ENCODE results near the gene ARHGAP15.

The ARHGAP15 gene

GRCh38 chr2:143190431-143190830, 61.2 kb downstream of the ARHGAP15 start:
- no peak for DNase-seq (ENCODE audit: low read depth, low spot score)
- no peak overlapping the region for H3K9ac ChIP-seq (ENCODE audit: insufficient read length)

DNA sequence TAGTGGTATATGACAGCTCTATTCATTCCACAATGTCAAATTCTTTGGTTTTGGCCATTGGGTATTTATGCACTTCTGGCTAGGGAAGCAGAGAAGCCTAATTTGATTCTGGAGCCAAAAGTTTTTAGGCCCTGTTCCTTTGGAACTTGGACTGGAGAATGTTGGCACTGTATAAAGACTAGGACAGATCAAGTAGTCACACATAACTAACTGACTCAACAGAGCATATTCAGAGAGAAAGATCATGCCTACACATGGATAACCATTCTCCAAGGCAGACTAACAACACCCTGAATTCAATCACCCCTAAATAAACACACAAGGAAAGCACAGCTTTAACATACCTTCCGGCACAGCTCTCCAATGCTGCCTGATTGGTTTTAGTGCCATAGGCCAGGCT, 62.9 kb downstream of the ARHGAP15 start:
- no peak overlapping the region for H3K4me3 ChIP-seq
- no peak for DNase-seq (ENCODE audit: low read depth, low spot score)
- no peak overlapping the region for H3K9ac ChIP-seq (ENCODE audit: insufficient read length)
- TF ChIP-seq EZH2 (IDR thresholded peaks at IDR 0.05) (no peak), FOXP2 (optimal IDR thresholded peaks at IDR 0.05; ENCODE audit: control extremely low read depth, extremely low read length, insufficient read depth) (no peak), POLR2AphosphoS5 (IDR thresholded peaks at IDR 0.05; ENCODE audit: borderline replicate concordance, low read depth, low read length) (no peak)
- H3K9me3 ChIP-seq (ENCODE audit: low read depth, low read length): no peaks in the 10 kb centered on the region
- H3K36me3 ChIP-seq (ENCODE audit: insufficient read depth, low read length): no peaks in the 10 kb centered on the region
- H3K27ac ChIP-seq: no peak overlapping the region

More at GRCh38 chr2:143190431-143190830, 61.2 kb downstream of the ARHGAP15 start:
- TF ChIP-seq FOXP2 (optimal IDR thresholded peaks at IDR 0.05; ENCODE audit: control extremely low read depth, extremely low read length, insufficient read depth): no peak
- TF ChIP-seq EZH2 (IDR thresholded peaks at IDR 0.05): no peak
- TF ChIP-seq POLR2AphosphoS5 (IDR thresholded peaks at IDR 0.05; ENCODE audit: borderline replicate concordance, low read depth, low read length): no peak
- no peak overlapping the region for H3K27ac ChIP-seq
- no peak overlapping the region for H3K4me3 ChIP-seq
- H3K36me3 ChIP-seq (ENCODE audit: insufficient read depth, low read length): no peaks in the 10 kb centered on the region
- no peaks in the 10 kb centered on the region for H3K9me3 ChIP-seq (ENCODE audit: low read depth, low read length)

DNA sequence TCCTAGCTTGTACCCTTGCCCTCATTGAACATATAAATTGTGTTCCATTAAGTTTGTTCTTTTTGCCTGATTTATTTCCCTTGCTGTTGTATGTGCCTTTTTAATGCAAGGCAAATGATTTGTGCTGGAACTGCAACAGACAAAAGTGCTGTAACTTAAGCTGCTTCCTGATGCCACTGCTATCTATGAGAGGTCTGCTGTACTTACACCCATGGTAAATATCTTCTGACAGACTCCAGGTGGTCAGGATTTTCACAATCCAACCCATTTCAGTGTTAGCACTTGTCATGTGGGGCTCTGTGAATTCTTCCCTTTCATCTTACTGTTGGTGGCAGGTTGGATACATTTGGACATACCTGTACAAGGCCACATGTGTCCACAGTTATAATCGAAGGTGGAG, 63.5 kb downstream of the ARHGAP15 start:
- no peak for TF ChIP-seq POLR2AphosphoS5 (IDR thresholded peaks at IDR 0.05; ENCODE audit: borderline replicate concordance, low read depth, low read length)
- Histone ChIP-seq H3K27ac (no peak overlapping the region), H3K9me3 (ENCODE audit: low read depth, low read length) (no peaks in the 10 kb centered on the region), H3K9ac (ENCODE audit: insufficient read length) (no peak overlapping the region), H3K36me3 (ENCODE audit: insufficient read depth, low read length) (no peaks in the 10 kb centered on the region), H3K4me3 (no peak overlapping the region)
- no peak for DNase-seq (ENCODE audit: low read depth, low spot score)

- no peak for DNase-seq (ENCODE audit: low read depth, low spot score)
- H3K9ac ChIP-seq (ENCODE audit: insufficient read length): no peak overlapping the region
- TF ChIP-seq POLR2AphosphoS5 (IDR thresholded peaks at IDR 0.05; ENCODE audit: borderline replicate concordance, low read depth, low read length) (no peak), FOXP2 (optimal IDR thresholded peaks at IDR 0.05; ENCODE audit: control extremely low read depth, extremely low read length, insufficient read depth) (no peak), EZH2 (IDR thresholded peaks at IDR 0.05) (no peak)
- H3K36me3 ChIP-seq (ENCODE audit: insufficient read depth, low read length): no peaks in the 10 kb centered on the region
- no peaks in the 10 kb centered on the region for H3K9me3 ChIP-seq (ENCODE audit: low read depth, low read length)
- H3K27ac ChIP-seq: no peak overlapping the region
- H3K4me3 ChIP-seq: no peak overlapping the region
Observed at GRCh38 chr2:143193121-143193520, 63.9 kb downstream of the ARHGAP15 start.

DNA sequence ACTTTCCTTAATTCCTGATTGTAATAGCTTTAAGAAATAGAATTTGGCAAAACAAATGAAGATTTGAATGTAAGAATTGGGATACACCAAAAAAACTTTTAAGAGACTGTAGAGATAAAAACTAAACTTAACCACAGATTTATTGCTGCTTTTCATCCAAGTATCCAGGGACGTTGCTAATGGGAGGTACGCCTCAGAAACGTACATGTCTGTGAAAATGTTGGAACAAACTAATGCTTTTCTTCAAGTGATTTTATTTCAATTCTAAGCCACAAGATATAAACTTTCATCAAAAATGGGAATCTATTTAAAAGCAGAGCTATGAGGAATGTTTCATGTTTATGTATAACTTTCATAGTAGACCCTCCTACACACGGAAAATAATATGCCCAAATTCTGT, 66.3 kb downstream of the ARHGAP15 start:
- no peak overlapping the region for H3K4me3 ChIP-seq
- no peak for TF ChIP-seq POLR2AphosphoS5 (IDR thresholded peaks at IDR 0.05; ENCODE audit: borderline replicate concordance, low read depth, low read length)
- no peak for TF ChIP-seq EZH2 (IDR thresholded peaks at IDR 0.05)
- no peaks in the 10 kb centered on the region for H3K36me3 ChIP-seq (ENCODE audit: insufficient read depth, low read length)
- no peak overlapping the region for H3K9ac ChIP-seq (ENCODE audit: insufficient read length)
- no peak for DNase-seq (ENCODE audit: low read depth, low spot score)
- H3K9me3 ChIP-seq (ENCODE audit: low read depth, low read length): no peaks in the 10 kb centered on the region
- no peak overlapping the region for H3K27ac ChIP-seq

GRCh38 chr2:143204062-143204461, 74.8 kb downstream of the ARHGAP15 start:
- DNase-seq (ENCODE audit: low read depth, low spot score): no peak
- no peak overlapping the region for H3K9ac ChIP-seq (ENCODE audit: insufficient read length)
- H3K36me3 ChIP-seq (ENCODE audit: insufficient read depth, low read length): peaks cover 22% of the 10 kb centered on the region
- no peak for TF ChIP-seq FOXP2 (optimal IDR thresholded peaks at IDR 0.05; ENCODE audit: control extremely low read depth, extremely low read length, insufficient read depth)
- TF ChIP-seq EZH2 (IDR thresholded peaks at IDR 0.05): no peak
- TF ChIP-seq POLR2AphosphoS5 (IDR thresholded peaks at IDR 0.05; ENCODE audit: borderline replicate concordance, low read depth, low read length): no peak
- no peaks in the 10 kb centered on the region for H3K9me3 ChIP-seq (ENCODE audit: low read depth, low read length)
- no peak overlapping the region for H3K4me3 ChIP-seq
- H3K27ac ChIP-seq: no peak overlapping the region

GRCh38 chr2:143205106-143205764, 76.0 kb downstream of the ARHGAP15 start:
- no peak overlapping the region for H3K27ac ChIP-seq
- no peak for DNase-seq (ENCODE audit: low read depth, low spot score)
- no peaks in the 10 kb centered on the region for H3K9me3 ChIP-seq (ENCODE audit: low read depth, low read length)
- no peak overlapping the region for H3K4me3 ChIP-seq
- H3K36me3 ChIP-seq (ENCODE audit: insufficient read depth, low read length): peaks cover 22% of the 10 kb centered on the region
- no peak overlapping the region for H3K9ac ChIP-seq (ENCODE audit: insufficient read length)
- TF ChIP-seq POLR2AphosphoS5 (IDR thresholded peaks at IDR 0.05; ENCODE audit: borderline replicate concordance, low read depth, low read length) (no peak), FOXP2 (optimal IDR thresholded peaks at IDR 0.05; ENCODE audit: control extremely low read depth, extremely low read length, insufficient read depth) (no peak), EZH2 (IDR thresholded peaks at IDR 0.05) (no peak)

- no peak overlapping the region for H3K27ac ChIP-seq
- no peak for DNase-seq (ENCODE audit: low read depth, low spot score)
- H3K36me3 ChIP-seq (ENCODE audit: insufficient read depth, low read length): peaks cover 5% of the 10 kb centered on the region; the same call in 1 of the 2 replicates
- no peak overlapping the region for H3K9ac ChIP-seq (ENCODE audit: insufficient read length)
- H3K4me3 ChIP-seq: no peak overlapping the region
- H3K9me3 ChIP-seq (ENCODE audit: low read depth, low read length): no peaks in the 10 kb centered on the region
- TF ChIP-seq POLR2AphosphoS5 (IDR thresholded peaks at IDR 0.05; ENCODE audit: borderline replicate concordance, low read depth, low read length): no peak
- TF ChIP-seq EZH2 (IDR thresholded peaks at IDR 0.05): no peak
- no peak for TF ChIP-seq FOXP2 (optimal IDR thresholded peaks at IDR 0.05; ENCODE audit: control extremely low read depth, extremely low read length, insufficient read depth)
Observed at GRCh38 chr2:143209570-143210445, 80.6 kb downstream of the ARHGAP15 start.
